NCI-H1436 (cell line): ENCODE measurements around the gene CD47.

Experiments used
- DNase-seq: peaks from one replicate; lab custom pipeline; 2025; lab: John Stamatoyannopoulos, UW

CD47 gene

DNA sequence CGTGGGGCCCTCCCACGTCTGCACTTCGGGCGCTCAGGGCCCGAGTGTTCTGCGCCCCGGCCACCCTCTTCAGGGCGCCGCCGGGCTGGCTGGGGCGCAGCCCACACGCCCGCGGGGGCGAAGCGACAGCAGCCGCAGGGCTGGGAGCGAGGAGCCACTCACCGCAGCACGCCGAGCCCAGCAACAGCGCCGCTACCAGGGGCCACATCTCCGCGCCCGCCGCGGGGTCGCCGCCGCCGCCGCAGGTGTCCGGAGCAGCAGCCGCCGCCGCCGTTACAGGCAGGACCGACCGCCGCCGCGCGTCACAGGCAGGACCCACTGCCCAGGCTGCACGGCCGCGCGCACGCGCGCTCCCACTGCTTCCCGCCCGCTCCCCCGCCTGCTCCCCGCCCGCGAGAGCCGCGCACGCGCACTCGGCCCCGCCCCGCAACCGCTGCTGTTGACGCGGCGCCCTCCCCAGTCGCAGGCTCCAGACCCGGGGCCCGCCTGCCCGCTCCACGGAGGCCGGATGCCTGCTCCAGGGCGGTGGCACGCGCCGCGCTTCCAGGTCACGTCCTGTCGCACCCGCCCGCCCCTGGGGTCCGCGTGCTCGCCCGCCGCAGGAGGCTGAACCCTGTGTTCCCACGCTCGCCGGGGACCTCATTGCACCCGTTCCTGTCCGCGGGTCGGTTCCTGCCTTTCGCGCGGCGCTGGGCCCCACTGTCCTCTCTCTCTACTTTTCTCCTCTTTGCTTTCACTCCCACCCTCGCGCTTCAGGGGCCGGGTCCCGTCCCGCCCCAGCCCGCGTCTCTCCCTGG, at the start of gene CD47:
Gene CD47 (minus strand): TSS at position 331 of the 797 bp plus-strand sequence. CDS start 123 bp downstream, at position 208.
- DNase-seq = peak; percentile 94

DNA sequence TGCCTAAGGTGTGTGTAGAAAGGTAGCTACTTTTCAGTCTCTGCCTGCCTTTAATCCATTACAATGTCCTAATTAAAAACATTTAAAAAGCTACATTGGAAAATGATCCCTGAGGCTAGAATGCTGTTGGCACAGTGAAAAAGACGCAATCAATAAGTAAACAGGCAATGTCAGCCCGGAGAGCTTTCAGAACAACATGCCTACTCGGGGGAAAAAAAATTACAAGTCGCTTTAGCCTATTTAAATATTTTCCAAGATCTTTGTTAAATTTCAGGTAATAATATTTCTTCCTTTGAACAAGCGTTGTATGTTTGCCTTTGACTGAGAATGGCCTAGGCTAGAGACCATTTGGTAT, 46.6 kb upstream of the CD47 start:
- DNase-seq = no peak

DNA sequence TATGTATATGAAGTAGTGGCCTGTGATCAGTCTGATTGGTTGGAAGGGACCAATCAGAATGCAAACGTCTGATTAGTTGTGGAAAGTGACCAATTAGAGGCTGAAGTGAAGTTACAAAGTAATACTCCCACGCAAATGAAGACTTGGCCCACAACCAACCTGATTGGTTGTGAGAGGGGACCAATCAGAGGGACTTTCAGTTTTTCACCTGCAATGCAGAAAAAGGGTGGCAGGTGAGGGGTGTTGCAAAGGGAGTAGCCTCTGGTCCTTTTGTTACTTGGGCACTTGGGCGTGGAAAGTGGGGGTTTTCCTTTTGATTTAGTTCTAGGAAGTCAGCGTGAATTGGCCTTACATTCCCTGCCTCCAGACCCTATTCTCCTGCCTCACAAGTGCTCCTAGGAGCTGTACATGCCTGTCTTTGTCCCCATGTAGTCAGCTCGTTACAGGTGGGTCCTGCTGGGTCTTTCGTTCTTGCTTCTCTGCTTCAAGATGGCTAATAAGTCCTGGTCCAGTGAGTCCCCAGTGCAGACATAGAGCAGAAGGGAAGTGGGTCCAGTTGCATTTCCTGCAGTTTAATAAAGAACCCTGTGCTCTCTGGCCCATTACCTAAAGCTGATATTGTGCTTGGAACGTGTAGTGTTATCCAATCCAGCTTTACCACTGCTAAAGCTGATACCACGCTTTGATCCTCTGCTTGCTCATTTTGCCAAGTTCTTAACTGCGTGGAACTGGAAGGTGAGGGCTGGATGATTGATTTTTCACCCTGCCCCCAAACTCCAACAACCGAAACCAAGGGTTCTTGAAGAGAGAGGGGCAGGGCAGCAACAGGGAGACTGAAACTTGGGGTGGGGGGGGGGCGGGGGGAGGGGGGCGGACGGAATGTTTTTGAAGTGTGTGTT, 46.0 kb upstream of the CD47 start:
- DNase-seq = no peak

DNA sequence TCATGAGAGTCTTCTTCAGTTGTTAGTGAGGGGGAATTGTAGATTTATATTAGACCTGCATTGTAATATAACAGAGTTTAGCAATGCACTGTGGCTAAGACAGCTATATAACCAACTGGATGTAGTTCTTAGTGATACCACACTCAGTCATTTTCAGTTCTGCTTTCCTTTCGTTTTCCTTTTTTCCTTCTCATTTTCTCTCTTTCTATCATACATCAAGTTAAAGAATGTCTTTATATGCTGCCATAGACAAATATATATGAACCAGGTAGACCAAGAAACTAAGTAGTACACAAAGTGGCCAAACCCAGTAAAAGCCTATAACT, 43.7 kb upstream of the CD47 start:
- DNase-seq = no peak

DNA sequence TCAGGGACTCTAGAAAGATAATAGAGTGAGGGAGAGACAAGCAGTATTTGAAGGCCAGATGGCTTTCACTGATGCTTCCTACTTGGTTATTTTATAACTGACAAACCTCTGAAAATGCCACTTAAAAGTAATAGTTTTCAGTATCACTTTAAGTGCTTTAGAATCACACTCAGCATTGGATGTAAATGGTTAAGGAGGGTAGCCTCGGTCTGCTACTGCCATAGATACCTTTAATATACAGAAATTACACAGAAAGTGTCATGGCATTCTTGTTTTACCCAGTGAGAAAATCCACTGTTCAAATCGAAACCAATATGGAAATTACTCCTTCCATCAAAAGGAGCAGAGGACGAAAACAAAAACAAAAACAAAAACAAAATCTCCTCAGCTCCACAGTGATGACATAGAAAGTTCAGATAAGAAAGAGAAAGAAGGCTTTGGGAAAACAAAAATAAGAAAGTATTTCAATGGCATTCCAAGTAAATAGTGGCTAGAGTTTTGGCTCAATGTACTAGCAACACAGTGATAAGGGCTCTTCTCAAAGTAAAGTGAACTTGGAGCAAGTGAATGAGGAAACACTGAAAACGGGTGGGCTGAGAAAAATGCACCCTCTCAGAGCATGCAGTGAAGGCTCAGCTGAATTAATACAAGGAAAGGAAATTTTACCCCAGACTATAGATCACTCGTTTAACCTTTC, 43.2 kb upstream of the CD47 start:
- no peak for DNase-seq

DNA sequence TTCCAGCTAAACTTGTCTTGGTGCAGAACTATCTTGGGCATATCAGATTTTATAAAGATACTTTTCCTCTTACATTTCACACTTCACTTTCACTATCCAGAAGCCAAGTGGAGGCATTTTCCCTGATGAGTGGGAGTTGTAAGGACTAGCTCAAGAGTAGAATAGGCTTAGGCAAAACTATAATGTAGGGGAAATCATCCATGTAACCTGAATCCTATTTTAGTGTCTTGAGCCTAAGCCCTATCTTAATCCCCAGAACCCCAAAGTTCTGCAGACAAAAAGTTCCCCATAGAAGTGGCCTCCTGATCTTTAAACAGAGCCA, 42.2 kb upstream of the CD47 start:
- DNase-seq = no peak

DNA sequence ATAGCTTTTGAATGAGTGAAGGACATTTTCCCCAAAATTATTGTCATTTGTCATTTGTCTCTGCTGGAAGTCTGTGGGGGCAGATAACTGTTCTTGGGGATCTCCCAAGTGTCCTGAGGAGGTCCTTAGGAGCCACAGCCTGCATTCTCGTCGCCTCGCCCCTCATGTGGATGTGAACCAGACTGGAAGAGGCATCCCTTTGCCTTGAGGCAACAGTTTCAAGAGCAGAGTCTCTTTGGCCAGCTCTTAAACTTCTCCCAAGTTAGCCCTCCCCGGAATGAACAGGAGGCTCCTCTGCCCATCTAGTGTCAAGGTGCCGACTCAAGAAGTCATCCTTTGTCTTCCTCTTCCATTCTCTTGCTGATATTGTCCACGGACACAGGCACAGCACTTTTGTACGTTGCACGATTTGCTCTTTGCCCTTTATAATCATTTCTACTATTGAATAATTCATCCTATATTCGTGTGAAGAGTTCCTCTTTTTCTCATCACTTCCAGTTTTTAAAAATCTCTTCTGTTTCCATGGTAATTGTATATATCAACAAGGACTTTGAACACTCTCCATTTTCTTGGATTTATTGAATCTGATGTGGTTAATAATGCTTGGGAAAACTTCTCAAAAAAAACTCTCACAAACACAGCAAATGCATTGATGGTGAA, 40.8 kb upstream of the CD47 start:
- DNase-seq = no peak

DNA sequence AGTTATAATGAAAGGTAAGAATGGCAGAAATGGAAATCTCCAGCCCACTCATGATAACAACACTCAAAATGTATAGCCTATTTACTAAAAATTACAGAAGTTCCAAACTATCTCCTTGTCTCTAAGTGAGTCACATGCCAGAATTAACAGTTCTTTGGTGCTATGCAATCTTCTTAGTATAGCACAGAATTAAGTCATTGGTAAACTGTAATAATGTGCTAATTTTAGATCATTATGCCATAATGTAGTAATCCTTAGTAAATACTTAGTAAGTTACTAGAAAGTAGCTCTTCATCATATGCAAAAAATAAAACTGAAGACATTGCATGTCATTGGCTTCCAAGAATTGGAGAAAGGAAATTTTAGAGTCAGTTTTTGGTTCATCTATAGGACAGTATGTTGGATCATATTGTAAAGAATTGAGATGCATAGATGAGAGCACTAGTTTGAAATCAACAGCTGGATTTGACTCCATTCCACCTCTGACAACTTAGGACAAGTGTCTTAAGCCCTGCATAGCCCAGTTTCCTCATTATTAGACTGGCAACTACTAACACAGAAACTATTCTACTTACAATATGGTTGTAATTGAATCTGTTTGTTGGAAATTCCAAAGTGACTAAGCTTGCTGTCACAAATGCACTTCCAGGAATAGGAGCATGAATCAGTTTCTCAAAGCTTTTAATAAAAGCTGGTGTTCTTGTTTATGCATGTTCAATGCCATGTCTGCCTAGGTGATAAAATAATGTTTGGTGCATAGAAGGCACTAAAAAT, 40.1 kb upstream of the CD47 start:
- no peak for DNase-seq

DNA sequence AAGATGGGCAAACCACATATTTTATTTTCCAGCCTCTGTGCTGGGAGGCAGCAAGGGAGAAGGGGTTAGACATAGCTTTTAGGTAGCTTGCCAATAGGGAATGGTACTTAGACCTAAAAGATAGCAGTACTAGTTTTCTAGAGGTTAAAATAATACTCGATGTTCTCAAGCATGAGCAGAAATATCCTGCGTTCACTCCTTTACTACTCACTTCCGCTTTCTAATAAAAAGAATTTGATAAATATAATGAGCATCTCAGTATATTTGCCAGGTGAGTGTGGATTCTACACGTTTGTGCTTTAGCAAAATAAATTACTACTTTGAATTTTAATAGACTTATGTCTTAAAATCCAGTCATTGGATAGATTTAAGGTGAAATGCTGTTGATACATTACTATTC, 39.4 kb upstream of the CD47 start:
- DNase-seq = no peak

DNA sequence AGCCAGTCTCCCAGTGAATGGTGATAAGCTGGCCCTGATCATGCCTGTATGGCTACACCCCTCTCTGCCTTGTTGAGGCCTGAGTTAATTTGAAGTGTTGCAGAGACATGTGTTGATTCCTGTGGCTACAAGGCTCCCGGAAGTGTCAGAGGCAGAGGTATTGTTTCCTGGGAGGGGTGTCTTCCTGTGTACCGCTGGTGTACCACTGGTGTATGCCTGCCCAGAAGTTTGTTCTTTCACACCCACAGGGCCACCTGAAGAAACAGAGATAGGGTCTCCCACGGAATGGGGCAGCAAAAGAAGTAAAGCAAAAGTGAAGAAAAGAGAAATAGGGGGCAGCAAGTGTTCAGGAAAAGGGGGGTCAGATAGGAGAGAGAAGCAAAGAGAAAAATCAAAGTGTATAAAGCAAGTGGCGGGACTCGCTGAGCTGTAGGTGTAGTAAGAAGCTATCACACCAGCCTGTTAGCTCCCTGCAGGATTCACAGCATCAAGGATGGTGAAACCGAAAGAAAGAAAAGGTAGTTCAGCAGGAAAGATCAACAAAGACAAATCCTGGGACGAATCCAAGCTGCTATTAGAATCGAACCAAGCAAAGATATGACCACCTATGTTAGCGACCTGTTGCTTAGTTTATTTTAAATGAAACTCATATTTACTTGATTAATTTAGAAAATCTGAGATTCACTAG, 36.6 kb upstream of the CD47 start:
- no peak for DNase-seq

DNA sequence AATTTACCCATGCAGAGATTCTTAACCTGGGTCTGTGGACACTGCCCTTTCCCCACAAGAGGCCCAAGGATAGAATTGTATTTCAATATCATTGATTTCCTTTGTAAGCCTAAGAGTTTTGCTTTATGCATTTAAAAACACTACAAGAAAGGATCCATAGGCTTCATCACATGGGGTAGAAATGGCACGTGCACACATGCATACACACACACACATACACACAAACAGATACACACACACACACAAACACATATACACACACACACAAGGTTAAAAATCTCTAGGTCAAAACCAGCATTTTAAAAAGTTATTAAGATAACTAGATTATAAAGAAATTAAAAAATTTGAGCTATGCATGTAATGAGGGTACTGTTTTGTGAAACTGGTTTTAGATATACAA, 35.5 kb upstream of the CD47 start:
- DNase-seq = no peak

DNA sequence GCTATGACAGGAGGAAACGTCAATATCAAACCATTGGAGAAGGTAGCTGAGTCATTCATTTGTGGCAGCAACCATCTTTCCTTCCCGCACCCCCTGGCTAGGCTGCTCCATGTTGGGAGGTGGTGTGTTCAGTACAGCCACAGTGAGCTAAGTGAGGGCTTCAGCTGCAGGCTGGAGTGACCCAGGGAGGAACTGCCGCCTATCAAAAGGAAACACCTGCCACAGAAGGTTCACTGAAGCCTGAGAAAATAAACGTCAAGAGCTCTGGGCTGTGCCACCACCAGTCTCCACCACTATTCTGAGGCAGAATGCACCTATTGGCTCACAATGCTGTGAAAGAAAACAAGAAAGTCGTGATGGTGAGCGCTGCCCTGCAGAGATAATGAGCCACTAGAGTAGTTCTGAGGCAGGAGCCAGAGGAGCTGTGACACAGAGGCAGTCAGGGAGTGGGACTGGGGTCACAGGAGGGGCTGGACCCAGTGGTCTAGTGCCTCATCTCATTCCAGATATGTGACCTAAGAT, 34.8 kb upstream of the CD47 start:
- DNase-seq = peak; percentile 80

DNA sequence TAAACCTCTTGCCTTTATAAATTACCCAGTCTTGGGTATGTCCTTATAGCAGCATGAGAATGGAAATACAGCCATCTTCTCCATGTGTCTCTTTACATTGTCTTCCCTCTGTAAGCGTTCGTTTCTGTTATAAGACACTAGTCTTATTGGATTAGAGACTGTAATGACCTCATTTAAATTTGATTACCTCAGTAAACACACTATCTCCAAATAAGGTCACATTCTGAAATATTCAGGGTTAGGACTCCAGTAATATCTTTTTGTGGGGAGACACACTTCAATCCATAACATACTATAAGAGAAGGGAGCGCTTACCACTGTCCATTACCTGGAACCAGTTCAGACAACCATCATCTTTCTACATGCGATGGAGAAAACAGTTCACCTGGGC, 34.3 kb upstream of the CD47 start:
- DNase-seq = no peak

DNA sequence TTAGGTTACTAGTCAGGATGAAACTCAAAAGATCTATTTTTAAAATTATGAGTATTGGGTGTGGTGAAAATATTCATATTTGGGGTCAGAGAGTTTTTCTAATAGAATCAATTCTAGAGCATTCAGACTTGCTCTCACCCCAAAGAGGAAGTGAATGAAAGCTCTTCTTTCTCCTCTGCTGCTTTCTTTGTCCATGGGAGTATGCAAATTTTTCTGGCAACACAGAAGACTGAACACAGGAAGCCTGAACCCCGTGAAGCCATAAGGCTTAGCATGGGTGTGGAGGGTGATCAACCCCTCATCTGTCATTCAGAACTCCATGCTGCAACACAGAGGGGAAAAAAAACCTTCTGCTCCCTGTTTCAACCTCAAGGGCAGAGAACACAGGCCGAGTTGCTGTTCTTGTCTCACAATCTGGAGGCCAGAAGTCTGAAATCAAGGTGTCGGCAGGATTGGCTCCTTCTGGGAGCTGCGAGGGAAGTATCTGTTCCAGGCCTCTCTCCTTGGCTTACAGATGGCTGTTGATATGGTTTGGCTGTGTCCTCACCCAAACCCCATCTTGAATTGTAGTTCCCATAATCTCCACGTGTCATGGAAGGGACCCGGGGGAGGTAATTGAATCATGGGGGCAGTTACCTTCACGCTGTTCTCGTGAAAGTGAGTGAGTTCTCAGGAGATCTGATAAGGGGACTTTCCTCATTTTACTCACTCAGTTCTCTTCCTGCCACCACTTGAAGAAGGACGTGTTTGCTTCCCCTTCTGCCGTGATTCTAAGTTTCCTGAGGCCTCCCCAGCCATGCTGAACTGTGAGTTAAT, 33.7 kb upstream of the CD47 start:
- DNase-seq = peak; percentile 82

DNA sequence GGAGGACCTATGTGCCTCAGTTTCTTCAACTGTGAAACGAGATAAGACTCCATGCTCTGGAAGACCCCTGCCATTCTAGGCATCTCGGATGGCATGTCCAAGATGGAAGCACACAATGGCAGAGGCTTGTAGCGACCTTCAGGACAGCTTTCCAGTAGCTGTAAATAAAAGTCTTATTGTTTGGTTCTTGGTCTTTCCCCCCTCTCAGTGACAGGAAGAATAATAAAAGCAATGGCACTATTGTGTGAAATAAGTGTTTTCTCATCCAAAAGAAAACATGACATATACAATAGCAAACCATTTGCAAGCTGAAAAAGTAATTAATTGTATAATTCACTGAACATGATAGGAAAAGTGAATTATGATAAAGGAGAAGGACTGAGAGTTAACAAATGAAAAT, 32.5 kb upstream of the CD47 start:
- no peak for DNase-seq

DNA sequence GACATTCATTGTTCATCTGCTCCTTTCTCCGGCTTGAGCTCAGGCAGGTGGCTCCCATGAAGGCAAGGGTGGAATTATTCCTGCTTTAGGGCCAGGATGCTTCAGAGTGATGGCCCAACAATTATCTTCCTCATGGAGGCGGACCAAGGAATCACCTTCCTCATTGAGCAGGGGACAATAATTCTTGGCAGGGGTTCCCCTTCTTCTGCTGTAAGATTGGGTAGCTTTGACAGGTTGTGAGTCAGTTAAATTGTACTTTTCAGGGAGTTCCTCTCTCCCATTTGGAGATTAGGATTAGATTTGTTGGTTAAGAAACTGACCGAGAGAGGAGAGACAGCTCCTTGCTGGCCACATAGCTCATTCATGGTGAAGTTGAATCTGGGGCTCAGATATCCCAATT, 31.4 kb upstream of the CD47 start:
- no peak for DNase-seq

DNA sequence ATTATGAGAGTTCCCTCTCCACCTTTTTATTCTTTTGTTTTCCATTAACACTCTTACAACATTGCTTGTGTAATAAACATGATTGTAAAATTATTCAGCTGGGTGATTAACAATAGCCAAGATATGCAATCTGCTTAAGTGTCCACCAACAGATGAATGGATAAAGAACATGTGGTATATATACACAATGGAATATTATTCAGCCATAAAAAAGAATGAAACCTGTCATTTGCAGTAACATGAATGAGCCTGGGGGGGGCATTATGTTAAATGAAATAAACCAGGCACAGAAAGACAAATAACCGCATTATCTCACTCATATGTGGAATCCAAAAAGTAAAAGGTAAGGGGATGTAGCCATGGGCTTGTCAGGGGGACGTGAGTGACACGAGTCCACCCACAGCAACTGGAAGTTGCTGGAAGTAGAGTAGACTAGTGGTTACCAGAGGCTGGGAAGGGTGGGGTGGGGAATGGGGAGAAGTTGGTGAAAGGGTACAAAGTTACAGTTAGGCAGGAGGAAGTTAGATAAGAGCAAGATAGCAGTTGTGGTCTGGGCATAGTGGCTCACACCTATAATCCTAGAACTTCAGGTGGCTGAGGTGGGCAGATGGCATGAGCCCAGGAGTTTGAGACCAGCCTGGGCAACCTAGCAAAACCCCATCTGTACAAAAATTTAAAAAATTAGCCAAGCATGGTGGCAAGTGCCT, 28.7 kb upstream of the CD47 start:
- DNase-seq = no peak

DNA sequence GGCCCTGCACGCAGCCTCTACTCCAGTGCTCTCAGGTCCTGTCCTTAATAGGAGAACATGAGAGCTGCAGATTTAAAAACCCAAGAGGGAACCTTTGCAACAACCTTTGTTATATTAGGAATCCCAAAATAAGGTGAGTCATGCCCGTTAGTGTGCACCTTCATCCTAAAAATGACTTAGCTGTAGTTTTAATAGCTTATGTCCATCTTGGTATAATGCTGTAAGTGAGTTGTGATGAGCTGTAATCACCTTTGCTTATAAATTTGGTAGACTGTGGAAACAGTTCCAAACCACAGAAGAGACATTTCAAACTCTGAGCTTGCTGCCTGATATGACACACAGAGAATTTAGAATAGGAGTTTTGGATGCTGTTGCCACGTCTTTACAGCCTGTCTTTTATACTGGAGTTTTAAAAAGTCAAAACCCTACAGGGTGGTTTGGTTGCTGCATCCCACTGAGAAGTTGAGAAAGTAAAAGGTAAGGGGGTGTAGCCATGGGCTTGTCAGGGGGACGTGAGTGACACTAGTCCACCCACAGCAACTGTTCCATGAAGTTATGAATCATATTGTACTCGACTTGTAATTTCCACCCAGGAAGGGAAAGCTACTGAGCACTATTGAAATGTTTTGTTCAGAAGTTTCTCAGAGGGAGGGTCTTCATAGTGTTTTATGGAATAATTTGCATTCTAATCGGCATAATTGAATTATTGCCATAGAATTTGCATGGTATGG, 27.4 kb upstream of the CD47 start:
- no peak for DNase-seq
